HepG2 (cell line): ENCODE data around the gene NINL. TPM values are rescaled to one million over a fixed set of nuclear protein-coding genes. Genes with fewer than 3 reads are reported as not detected.

ENCODE experiments used
- ADNP ChIP-seq: sonication (generic); formaldehyde crosslinking; IDR thresholded peaks from 2 replicates; pipeline ENCODE4 v1.4.0; 2020; ENCODE audit warnings: missing genetic modification reagents
- ARID3A ChIP-seq: IDR thresholded peaks from 2 replicates; pipeline ENCODE4 v1.6.1; 2012; ENCODE audit warnings: low read depth, low read length, improper control_type of control experiment
- ATRX ChIP-seq: sonication (generic); formaldehyde crosslinking; IDR thresholded peaks from 2 replicates; pipeline ENCODE4 v1.4.0; 2020; ENCODE audit warnings: missing genetic modification reagents, borderline replicate concordance
- GLMP ChIP-seq: sonication (generic); formaldehyde crosslinking; IDR thresholded peaks from 2 replicates; pipeline ENCODE4 v1.9.0; 2021; ENCODE audit warnings: missing genetic modification reagents, mild to moderate bottlenecking, borderline replicate concordance
- IRF9 ChIP-seq: sonication (generic); formaldehyde crosslinking; IDR thresholded peaks from 2 replicates; pipeline ENCODE4 v1.8.0; 2022; ENCODE audit warnings: missing genetic modification reagents, mild to moderate bottlenecking, borderline replicate concordance
- KDM2A ChIP-seq: sonication (generic); formaldehyde crosslinking; IDR thresholded peaks from 2 replicates; pipeline ENCODE4 v1.4.0; 2020; ENCODE audit warnings: low read depth, missing genetic modification reagents, borderline replicate concordance
- MTF1 ChIP-seq: sonication (generic); formaldehyde crosslinking; IDR thresholded peaks from 2 replicates; pipeline ENCODE4 v1.5.0; 2020; ENCODE audit warnings: missing genetic modification reagents
- NCOR1 ChIP-seq: fragments of 200-600 bp; sonication (generic); IDR thresholded peaks from 2 replicates; pipeline ENCODE4 v1.7.0; 2017; ENCODE audit warnings: antibody characterized with exemption, low read length, borderline replicate concordance
- NPAS2 ChIP-seq: sonication (generic); formaldehyde crosslinking; IDR thresholded peaks from 2 replicates; pipeline ENCODE4 v1.8.0; 2022; ENCODE audit warnings: mild to moderate bottlenecking, missing genetic modification reagents, borderline replicate concordance
- ZBTB37 ChIP-seq: sonication (generic); formaldehyde crosslinking; IDR thresholded peaks from 2 replicates; pipeline ENCODE4 v1.4.0; 2020; ENCODE audit warnings: mild to moderate bottlenecking, missing genetic modification reagents
- ZBTB49 ChIP-seq: sonication (generic); formaldehyde crosslinking; IDR thresholded peaks from 2 replicates; pipeline ENCODE4 v1.4.0; 2020; ENCODE audit warnings: missing genetic modification reagents, borderline replicate concordance
- ZMAT3 ChIP-seq: sonication (generic); formaldehyde crosslinking; conservative IDR thresholded peaks from 2 replicates; pipeline ENCODE4 v1.7.0; 2021; ENCODE audit warnings: missing genetic modification reagents
- ZNF17 ChIP-seq: sonication (generic); formaldehyde crosslinking; IDR thresholded peaks from 2 replicates; pipeline ENCODE4 v1.5.0; 2020; ENCODE audit warnings: mild to moderate bottlenecking, missing genetic modification reagents
- ZNF710 ChIP-seq: sonication (generic); formaldehyde crosslinking; IDR thresholded peaks from 2 replicates; pipeline ENCODE4 v1.5.0; 2020; ENCODE audit warnings: mild to moderate bottlenecking, missing genetic modification reagents, borderline replicate concordance
- polyA plus RNA-seq, 8 experiments: library from polyadenylated mRNA; depleted of rRNA in 3 of 8; stranded (reverse) in 7 of 8; unstranded in 1 of 8; fragments of >200 nt; fragmentation: Illumina TruSeq in 4 of 8; extraction: Trizol in 4 of 8; gene quantifications; 2 replicates each; pipeline versions ENCODE4 v1.2.1 to v1.2.3, GENCODE V29; 2011 to 2016; ENCODE audit warnings: low read depth in 4 of 8, missing spikeins in 1 of 8, mixed read lengths in 1 of 8; ENCODE audit not compliant: insufficient read depth in 1 of 8
- total RNA-seq, 5 experiments: library from RNA; depleted of rRNA; stranded (reverse); fragments of >200 nt; fragmentation: Illumina TruSeq; extraction: Trizol; gene quantifications; 2 replicates each; pipeline ENCODE4 v1.2.3, GENCODE V29; 2016; ENCODE audit warnings: low read depth in 1 of 5

NINL gene
- total and polyA plus RNA-seq, 2 of the 13 experiments (the other 11 are each of a cell fraction or from before 2014, with no cell fraction given): 32.3 to 34.3 TPM

GRCh38 chr20:25407311-25408169, 177.8 kb downstream of the NINL start, which contains the start of gene GINS1 (continued):
- TF ChIP-seq ZBTB49 (CRISPR knock-in tag) (no peak), ADNP (CRISPR knock-in tag) (peak; percentile 72; the same call in 1 of the 2 replicates), IRF9 (CRISPR knock-in tag) (peak; percentile 99), MTF1 (CRISPR knock-in tag) (peak; percentile 98), ATRX (no peak), ZBTB37 (CRISPR knock-in tag) (peak; percentile 90), ZNF710 (CRISPR knock-in tag) (peak; percentile 97), ZMAT3 (CRISPR knock-in tag) (peak; percentile 100), NCOR1 (peak; percentile 60; the same call in 1 of the 2 replicates), NPAS2 (CRISPR knock-in tag) (no peak), GLMP (CRISPR knock-in tag) (no peak), KDM2A (CRISPR knock-in tag) (peak; percentile 99), ARID3A (no peak), ZNF17 (CRISPR knock-in tag) (peak; percentile 90)
